Stimulated activated CD4-positive, alpha-beta T cell treated with anti-CD3 and anti-CD28 coated beads, Interleukin-12 subunit alpha, Interleukin-12 subunit beta, amount 100 ng/mL, for 24 hours (primary cell): ENCODE results near the gene PLEKHJ1.
A peak's percentile ranks its signal among the peaks of the same experiment; 100 is the strongest.

Experiments used
- DNase-seq, 2 experiments: peaks; one replicate each; pipeline ENCODE4 v3.0.0-alpha.2; 2020; ENCODE audit warnings: low read depth in 2 of 2

PLEKHJ1 gene

DNA sequence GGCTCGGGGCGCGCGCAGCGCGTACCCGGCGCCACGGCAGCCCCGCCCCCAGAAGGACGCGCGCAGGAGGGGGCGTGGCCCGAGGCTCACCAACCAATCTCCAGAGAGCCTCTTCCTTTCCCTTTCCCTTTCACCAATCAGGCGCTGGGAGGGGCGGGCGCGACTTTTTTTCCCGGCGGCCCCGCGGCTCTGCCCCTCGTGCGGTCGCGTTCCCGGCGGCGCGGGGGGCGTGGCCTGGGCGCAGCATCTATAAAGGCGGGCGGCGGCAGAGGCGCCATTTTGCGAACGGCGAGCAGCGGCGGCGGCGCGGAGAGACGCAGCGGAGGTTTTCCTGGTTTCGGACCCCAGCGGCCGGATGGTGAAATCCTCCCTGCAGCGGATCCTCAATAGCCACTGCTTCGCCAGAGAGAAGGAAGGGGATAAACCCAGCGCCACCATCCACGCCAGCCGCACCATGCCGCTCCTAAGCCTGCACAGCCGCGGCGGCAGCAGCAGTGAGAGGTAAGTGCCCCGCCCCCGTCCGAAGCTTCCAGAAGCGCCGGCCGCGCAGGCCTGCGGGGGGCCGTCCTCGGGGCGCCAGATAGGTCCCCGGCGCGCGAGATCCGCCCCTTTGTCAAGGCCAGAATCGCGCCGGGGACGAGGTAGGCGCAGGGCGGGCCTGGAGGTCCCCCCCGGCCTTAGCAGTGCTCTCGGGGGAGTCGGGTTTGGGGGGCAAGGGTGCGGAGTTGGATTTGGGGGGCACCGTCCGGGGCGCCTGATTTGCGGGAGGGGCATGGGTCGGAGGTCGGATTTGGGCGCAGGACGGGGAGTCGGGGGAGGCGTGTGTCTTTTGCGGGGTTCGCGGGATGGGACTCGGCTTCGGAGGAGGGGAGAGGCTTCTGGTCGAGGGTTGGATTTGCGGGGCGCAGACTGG is 33.4 kb upstream of the PLEKHJ1 start:
- DNase-seq: peak; percentile 98

DNA sequence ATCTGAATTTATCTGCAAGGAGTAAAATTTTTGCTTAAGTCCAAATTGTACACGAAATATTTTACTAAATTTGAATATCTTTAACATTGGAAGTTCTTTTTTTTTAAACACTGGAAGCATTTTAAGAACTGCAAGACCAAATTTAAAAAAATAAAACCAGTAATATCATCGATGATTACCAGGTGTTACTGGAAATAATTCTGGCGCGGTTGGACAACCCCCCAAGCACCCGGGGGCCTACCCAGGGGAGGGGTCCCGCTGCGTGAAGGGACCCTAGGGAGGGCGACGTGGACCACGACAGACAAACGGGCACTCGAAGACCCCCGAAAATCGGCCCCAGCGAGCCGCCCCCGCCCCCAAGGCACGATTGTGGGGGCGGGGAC is 32.7 kb upstream of the PLEKHJ1 start:
- DNase-seq: no peak

DNA sequence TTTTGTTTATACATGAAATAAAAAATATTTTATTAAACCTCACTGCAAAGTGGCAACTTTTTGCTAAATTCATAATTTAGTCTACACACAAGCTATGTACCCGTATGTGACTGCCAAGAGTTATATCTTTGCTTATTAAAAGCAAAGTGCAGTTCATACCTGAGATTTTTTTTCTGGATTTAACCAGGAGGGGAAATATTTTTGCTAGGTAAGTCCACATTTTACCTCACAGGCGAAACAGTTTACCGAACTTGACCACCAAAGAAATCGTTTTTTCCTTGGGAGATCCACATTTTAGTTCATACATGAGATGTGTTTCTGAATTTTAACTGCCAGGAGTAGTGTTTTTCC is 32.3 kb upstream of the PLEKHJ1 start:
- no peak for DNase-seq

DNA sequence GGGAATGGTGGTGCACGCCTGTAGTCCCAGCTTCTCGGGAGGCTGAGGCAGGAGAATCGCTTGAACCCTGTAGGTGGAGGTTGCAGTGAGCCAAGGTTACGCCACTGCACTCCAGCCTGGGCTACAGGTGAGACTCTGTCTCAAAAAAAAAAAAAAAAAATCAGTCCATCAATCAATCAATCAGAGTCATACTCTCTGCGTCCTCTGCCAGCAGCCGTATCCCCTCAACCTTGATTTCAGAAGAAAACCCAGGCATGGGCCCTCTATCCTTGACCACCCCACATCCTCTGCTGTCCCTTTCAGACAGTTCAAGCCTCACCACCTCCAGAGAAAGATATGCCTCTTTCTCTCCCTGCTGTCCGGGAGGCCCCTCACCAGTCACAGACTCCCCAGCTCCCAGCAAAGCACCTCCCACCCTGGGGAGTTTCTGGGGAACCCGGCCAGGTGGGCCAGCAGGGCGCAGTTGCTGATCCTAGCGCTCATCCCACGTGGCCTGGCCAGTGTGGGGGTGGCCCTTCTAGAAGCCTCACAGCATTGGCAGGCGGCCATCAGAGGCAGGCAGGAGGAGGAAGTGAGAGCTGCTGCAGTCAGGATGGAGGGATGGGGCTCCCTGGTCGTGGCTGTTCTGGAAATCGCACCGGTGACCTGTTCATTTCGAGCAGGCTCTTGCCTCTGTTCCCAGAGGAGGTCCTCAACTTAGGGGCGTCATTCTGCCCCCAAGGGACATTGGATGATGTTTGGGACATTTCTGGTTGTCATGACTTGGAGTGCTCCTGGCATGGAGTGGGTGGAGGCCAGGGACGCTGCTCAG is 30.3 kb upstream of the PLEKHJ1 start:
- DNase-seq: no peak

DNA sequence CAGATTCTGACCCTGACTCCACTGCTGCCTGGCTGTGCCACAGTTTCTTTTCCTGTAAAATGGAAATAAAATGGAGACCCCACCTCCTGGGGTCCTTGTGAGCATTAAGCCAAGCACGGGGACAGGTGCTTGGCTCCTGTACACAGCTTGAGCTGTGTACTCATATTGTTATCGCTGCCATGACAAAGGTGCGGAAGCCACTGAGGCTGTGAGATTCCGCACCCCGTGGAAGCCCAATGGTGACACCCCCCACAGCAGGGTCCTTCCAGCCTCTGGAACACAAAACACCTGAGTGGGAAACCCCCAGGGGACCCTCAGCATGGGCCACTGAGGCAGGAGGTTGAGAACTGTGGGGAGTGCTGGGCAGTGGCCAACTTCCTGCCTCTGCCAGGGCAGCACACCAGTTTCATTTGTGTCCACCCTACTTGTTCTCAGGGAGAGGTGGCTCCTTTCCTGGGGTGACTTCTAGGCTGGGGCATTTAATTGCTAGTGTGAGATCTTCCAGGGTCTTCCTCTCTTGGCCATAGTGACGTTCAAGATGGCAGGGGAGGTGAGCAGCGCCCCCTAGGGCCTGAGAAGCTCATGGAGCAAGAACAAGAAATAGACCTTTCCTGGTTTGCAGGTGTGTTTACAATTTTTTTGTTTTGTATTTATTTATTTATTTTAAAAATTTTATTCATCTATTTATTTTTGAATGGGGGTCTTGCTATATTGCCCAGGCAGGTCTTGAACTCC is 25.5 kb upstream of the PLEKHJ1 start:
- DNase-seq: no peak

DNA sequence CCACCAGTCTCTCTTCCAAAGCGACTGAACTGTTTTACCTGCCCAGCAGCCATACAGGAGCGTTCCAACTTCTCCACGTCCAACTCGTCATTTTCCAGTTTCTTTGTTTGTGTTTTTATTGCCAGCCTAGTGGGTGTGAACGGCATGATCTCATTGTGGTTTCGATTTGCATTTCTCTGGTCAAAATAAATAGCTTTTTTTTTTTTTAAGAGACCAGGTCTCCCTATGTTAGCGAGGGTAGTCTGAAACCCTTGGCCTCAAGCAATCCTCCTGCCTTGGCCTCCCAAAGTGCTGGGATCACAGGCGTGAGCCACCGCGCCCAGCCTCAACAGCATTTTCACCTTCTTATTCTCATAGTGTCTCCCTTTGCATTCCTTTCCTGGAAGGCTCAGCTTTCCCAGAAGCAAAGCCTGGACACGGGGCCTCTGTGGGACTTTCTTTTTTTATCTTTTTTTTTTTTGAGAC is 24.2 kb upstream of the PLEKHJ1 start:
- DNase-seq: no peak

DNA sequence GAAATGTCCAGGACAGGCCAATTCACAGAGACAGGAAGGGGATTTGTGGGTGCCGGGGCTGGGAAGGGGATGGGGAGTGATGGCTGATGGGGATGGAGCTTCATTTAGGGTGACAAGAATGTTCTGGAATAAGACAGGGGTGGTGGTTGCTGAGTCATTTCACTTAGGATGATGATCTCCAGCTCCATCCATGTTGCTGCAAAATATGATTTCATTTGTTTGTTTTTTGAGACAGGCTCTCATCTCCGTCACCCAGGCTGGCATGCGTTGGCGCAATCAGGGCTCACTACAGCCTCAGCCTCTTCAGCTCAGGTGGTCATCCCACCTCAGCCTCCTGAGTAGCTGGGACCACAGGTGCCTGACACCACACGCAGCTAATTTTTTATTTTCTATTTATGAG is 23.2 kb upstream of the PLEKHJ1 start:
- no peak for DNase-seq

DNA sequence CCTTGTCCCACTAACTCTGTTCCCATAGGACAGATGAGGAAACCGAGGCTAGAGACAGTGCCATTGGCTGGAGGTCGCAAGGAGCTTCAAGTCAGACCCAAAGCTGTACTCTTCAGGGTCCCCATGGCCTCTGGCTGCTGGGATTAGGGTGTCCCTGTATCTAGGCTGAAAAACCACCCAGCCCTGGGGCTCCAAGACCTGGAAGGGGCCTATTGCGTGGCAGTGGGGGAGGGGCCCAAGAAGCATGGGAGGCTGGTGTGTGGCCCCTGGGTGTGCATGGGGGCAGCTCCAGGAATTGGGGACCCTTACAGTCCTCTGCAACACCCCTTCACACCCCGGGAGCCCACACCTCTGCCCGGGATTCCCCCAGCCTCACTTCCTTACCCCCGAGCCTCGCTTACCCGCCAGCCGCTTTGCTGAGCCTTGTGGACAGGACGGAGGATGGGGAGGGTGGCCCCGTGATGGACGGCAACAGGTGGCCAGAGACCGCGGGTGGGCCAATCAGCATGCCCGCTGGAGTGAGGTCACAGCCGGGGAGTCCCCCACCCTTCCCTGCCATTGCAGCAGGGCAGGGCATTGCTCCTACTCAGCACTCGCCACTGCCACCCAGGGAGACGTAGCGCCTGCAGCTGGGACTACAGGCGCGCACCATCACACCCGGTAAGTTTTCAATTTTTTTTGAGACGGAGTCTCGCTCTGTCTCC is 20.0 kb upstream of the PLEKHJ1 start, which contains the start of gene JSRP1:
TSS of gene JSRP1 (minus strand) at position 436 of the 704 bp plus-strand sequence. CDS start 1,103 bp downstream, outside the sequence.
- DNase-seq: no peak

DNA sequence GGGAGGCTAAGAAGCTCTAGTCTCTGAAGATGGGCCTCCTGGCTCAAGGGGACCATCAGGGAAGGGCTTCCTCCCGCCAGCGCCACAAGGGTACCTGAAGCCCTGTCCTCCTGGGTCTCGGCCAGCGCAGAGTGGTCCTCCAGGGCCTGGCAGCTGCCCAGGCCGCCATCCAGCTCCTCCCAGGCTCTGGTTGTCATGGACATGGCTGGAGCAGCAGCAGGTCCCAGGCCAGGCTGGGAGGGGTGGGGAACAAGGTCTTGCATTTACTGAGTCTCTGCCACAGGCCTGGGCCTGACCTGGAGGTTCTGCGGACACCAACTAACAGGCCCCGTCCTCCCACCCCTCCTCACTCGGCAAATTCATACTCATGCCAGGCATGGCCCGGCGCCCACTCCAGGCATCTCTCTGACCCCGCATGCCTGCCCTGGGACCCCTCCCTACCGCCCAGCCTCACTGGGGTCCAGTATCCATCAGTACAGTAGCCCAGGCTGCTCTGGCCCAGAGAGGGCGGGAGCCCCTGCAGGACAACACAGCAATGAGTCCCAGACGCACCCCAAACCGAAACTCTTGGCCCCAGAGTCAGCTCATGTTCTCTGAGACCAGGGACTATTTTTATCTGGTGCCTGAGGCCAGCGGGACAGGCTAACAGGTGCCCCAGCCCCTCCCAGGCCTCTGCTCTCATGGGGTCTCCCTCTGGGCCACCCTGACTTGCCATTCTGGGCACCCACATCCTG is 19.1 kb upstream of the PLEKHJ1 start:
- no peak for DNase-seq

DNA sequence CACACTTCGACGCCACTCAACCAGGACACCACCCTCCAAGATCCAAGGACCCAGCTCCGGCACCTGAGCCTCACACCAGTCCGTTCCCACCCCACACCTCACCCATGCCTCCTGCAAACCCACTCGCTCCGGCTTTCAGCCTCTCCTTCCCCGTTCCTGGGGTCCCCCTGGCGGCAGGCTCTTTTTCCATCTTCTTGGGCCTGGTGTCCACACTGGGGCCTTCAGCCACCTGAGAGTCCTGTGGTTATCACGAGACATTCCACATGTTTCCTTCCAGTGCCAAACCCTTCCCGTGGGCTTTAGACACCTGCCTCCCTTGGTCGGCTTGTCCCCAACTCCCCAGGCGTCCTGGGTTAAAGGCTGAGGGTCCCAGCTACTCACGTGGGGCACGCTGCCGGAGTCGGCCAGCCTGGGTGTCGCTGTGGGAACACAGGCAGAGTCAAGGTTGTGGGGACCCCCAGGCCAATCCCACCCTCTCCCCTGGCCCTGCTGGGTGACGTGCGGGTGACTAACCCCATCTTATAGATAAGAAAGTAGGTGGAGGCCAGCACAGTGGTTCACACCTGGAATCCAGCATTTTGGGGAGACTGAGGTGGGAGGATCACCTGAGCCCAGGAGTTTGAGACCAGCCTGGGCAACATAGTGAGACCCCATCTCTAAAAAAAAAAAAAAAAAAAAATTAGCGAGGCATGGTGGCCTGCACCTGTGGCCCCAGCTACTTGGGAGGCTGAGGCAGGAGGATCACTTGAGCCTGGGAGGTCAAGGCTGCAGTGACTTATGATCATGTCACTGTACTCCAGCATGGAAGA is 18.1 kb upstream of the PLEKHJ1 start:
- DNase-seq: no peak

DNA sequence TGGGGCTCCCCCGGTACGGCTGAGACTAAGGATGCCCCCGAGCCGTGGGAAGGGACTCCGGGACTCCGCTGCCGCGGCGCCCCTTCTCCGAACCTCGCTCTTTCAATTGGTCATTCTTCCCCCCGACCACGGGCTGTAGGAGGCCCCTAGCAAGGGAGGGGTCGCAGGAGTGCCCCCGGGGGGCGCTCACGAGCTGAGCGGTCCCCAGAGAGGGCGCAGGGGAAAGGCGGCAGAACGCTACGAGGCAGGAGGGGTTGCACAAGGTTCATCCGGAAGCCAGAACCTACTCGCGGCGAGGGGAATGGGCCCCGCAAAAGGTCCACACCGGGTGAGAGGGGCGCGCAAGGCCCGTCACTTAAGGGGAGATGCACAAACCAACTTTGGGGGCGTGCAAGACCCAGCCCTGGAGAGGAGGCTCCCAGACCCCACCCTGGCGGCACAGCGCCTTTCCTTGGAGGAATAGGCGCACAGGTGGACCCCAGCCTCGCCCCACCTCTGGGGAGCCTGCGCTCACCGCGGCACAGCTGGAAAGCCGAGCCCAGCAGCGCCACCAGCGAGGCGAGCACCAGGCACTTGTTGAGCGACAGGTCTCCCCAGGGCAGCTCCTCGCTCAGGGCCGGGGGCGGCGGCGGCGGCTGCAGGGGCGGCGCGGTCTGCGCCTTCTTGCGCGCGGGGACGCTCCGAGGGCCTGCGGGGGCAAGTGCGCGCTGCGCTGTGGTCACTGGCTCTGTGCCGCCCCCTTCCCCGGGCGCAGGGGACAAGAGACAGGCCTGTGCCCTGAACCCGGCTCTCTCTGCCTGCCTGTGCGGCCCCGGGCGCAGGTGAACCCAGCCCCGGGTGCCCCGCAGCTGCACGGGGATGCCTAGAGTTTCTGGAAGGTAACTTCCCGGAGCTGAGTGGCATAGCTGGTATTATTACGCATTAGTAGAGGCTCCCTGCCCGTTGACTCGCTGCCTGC is 17.3 kb upstream of the PLEKHJ1 start:
- no peak for DNase-seq

DNA sequence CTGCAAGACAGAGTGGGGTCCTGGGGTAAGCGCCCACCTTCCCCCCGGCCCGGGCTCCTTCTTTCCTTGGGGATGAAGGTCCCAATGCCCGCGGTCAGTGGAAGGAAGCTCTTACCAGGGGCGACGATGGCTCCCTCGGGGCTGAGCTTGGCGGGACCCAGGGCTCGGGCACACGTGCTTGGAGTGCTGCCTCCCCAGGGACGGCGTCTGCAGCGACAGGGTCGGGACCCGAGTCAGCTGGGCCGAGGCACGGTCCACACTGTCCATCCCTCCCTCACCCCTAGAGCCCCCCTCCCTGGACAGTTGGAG is 16.6 kb upstream of the PLEKHJ1 start:
- DNase-seq: no peak

DNA sequence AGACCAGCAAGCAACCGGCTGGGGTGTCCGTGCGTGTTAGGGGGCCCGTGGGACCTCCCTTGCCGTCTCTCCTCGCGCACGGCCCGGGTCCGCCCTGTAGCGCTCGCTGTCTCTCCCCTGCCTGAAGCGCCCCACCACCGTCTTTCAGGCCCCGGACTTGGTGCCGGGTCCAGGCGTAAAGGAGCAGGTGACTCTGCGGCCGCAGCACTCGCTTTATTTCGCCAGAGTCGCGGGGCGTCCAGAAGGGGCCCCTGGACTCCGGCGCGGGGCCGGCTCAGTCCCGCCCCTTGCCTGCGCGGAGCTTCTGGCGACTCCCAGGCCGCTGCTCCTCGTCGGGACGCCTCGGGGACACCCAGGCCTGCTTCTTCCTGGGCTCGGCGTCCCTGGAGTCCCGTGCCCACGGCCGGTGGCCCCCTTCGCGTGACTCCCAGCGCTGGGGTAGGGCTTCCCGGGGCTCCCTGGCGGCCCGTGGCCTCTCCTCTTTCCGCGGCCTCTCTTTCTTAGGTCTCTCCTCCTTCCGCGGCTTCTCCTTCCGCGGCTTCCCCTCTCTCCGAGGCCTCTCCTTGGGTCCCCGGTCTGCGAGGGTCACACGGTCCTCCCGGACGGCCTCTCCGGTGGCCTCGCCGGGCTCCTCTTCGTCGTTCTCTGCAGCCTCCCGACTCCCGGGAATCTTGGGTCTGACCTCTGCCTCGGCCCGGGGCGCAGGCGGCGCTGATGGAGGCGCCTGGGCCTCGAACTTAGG is 16.1 kb upstream of the PLEKHJ1 start:
- DNase-seq: no peak

DNA sequence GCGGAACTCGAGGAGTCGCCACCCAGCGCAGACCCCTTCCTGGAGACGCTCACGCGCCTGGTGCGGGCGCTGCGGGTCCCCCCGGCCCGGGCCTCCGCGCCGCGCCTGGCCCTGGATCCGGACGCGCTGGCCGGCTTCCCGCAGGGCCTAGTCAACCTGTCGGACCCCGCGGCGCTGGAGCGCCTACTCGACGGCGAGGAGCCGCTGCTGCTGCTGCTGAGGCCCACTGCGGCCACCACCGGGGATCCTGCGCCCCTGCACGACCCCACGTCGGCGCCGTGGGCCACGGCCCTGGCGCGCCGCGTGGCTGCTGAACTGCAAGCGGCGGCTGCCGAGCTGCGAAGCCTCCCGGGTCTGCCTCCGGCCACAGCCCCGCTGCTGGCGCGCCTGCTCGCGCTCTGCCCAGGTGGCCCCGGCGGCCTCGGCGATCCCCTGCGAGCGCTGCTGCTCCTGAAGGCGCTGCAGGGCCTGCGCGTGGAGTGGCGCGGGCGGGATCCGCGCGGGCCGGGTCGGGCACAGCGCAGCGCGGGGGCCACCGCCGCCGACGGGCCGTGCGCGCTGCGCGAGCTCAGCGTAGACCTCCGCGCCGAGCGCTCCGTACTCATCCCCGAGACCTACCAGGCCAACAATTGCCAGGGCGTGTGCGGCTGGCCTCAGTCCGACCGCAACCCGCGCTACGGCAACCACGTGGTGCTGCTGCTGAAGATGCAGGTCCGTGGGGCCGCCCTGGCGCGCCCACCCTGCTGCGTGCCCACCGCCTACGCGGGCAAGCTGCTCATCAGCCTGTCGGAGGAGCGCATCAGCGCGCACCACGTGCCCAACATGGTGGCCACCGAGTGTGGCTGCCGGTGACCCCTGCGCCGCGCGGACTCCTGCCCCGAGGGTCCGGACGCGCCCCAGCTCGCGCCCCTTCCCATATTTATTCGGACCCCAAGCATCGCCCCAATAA is 15.3 kb upstream of the PLEKHJ1 start:
- DNase-seq: no peak

DNA sequence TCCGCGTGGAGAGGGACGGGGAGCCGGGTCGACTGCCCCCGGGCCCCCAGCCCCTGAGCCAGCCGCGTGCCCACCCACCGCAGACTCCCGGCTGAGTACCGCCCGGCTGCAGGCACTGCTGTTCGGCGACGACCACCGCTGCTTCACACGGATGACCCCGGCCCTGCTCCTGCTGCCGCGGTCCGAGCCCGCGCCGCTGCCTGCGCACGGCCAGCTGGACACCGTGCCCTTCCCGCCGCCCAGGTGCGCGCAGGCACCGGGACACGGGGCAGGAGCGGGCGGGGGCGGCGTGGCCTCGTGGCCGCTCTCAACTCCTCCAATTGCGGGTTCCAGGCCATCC is 14.6 kb upstream of the PLEKHJ1 start:
- DNase-seq: no peak

DNA sequence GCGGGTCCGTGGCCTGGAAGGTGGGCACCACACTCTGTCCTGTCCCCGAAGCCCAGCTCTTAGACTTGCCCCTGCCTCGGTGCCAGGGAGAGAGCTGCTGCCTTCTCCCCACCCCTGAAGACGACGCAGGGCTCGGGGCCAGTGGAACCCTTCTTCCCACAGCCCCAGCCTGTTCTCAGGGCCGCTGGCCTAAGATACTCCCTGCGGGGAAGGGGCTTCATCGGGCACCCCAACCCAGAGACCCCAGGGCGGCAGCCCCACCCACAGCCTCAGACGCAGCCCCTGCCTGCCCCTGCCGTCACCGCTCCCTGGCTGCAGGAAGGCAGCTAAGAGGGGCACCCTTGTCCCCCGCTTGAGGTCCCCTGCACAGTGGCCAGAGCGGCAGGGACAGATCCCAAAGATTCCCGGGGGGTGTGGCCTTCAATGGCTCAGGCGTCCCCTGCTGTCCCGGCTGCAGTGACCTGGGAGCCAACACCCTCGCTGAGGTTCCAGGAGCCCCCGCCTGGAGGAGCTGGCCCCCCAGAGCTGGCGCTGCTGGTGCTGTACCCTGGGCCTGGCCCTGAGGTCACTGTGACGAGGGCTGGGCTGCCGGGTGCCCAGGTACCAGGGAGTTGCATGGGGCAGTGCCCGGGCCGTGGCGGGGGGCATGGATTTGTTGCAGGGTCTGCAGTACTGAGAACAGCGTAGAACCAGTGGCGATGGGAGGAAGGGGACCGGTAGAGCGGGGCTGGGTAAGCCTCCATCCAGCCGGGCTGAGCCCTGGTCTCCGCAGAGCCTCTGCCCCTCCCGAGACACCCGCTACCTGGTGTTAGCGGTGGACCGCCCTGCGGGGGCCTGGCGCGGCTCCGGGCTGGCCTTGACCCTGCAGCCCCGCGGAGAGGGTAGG is 14.0 kb upstream of the PLEKHJ1 start:
- no peak for DNase-seq
